LoVo (cell line): ENCODE data around the gene GRB2.
"Not testable (repeated sequence)": the region's sequence is repeated elsewhere in the genome, so short reads cannot be mapped to it uniquely, and the experiment has no call there.

Source experiments
- DNase-seq: peaks from one replicate; pipeline ENCODE4 v3.0.0-alpha.2; 2016; ENCODE audit warnings: low spot score

GRB2 gene

GRCh38 chr17:75405365-75406221, at the start of gene GRB2:
TSS of gene GRB2 (minus strand) at chr17:75405678. CDS start at chr17:75393628, 12,050 bp downstream.
- peak; percentile 97 for DNase-seq

GRCh38 chr17:75454672-75455071, 49.2 kb upstream of the GRB2 start:
- not testable (repeated sequence) for DNase-seq

GRCh38 chr17:75454193-75454592, 48.7 kb upstream of the GRB2 start:
- no peak for DNase-seq

- no peak for DNase-seq
These were observed 44.8 kb upstream of the GRB2 start for GRCh38 chr17:75450270-75450669.

- DNase-seq = no peak
These were observed 42.7 kb upstream of the GRB2 start for GRCh38 chr17:75447951-75448856.

GRCh38 chr17:75445896-75446295, 40.4 kb upstream of the GRB2 start:
- not testable (repeated sequence) for DNase-seq

GRCh38 chr17:75445296-75445695, 39.8 kb upstream of the GRB2 start:
- no peak for DNase-seq

GRCh38 chr17:75442168-75443103, 37.0 kb upstream of the GRB2 start:
- DNase-seq = no peak

GRCh38 chr17:75440738-75441448, 35.4 kb upstream of the GRB2 start:
- DNase-seq = no peak

- DNase-seq = no peak
These were observed 33.8 kb upstream of the GRB2 start for GRCh38 chr17:75439287-75439686.

- DNase-seq = not testable (repeated sequence)
These were observed 31.9 kb upstream of the GRB2 start for GRCh38 chr17:75437404-75437803.

- not testable (repeated sequence) for DNase-seq
These were observed 29.0 kb upstream of the GRB2 start for GRCh38 chr17:75434433-75434832.

GRCh38 chr17:75433218-75433783, 27.8 kb upstream of the GRB2 start:
- DNase-seq = no peak

GRCh38 chr17:75430159-75430974, 24.9 kb upstream of the GRB2 start:
- peak; percentile 85 for DNase-seq

GRCh38 chr17:75428543-75429469, 23.3 kb upstream of the GRB2 start:
- no peak for DNase-seq

GRCh38 chr17:75418531-75418930, 13.1 kb upstream of the GRB2 start:
- DNase-seq = no peak

GRCh38 chr17:75417054-75417580, 11.6 kb upstream of the GRB2 start:
- no peak for DNase-seq

GRCh38 chr17:75416006-75416405, 10.5 kb upstream of the GRB2 start:
- no peak for DNase-seq
